ENCODE measurements around the gene RNF144A.

RNF144A gene

DNA sequence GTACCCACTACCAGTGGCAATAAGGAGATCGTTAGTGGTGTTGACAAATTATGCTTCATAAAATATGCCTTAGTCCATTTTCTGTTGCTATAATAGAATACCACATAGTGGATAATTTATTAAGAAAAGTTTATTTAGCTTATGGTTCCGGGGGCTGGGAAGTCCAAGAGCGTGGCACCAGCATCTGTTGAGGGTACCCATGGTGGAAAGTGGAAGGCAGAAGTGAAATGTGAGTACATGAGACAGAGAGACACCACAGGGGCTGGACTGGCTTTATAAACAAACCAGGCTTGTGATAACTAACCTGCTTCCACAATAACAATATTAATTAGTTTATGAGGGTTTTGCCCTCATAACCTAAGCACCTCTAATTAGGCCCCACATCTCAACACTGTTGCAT is 146.6 kb downstream of the RNF144A start:
- in situ Hi-C loops (cut with MboI; ENCODE audit: low sequenced_read_pairs), result no loop called here

DNA sequence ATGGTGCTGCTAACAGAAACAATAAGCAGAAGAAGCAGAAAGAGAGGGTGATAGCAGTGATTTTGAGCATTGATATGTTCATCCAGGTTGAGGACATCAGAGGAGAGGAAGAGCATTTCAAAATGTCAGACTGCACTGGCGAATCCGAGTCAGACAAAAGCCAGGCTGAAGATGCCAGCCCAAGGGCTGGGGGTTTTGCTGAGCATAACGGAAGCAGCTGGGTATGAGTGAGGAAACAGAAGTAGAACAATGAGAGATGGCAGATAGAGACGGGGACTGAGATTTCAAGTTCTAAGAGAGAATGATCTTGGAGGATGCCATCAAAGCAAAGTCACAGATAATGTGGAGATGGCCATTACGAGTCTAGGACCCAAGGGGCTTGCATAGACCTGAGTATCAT is 151.2 kb downstream of the RNF144A start:
- in situ Hi-C loops (cut with MboI; ENCODE audit: low sequenced_read_pairs), result no loop called here

DNA sequence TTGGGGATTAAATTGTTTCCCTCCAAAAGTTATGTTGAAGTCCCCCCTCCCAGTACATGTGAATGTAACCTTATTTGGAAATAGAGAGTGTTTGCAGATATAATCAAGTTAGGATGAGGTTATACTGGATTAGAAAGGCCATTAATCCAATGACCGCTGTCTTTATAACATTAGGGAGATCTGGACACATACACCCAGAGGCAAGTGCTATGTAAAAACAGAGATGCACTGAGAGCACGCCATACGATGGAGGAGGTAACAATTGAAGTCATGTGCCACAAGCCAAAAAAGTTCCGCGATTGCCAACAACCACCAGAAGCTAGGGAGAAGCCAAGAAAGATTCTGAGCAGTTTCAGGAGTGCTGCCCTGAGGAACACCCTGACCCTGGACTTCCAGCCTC is 153.3 kb downstream of the RNF144A start:
- in situ Hi-C loops (cut with MboI; ENCODE audit: low sequenced_read_pairs), result no loop called here

DNA sequence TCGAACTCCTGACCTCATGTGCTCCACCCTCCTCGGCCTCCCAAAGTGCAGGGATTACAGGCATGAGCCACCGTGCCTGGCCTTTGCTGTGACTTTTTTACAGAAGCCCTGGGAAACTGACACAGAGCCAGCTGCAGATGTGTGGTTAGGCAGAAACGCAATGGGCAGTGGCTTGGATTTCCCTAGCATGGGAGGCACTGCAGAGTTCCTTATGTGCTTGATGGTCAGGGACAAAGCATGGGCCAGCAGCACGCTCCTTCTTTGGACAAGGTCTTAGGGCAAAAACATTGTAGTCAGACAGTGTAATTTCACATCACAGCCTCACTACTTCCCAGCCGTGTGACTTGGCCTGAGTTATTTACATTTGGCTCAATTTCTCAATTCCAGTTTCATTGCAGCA is 153.9 kb downstream of the RNF144A start:
- in situ Hi-C loops (cut with MboI; ENCODE audit: low sequenced_read_pairs), result no loop called here

DNA sequence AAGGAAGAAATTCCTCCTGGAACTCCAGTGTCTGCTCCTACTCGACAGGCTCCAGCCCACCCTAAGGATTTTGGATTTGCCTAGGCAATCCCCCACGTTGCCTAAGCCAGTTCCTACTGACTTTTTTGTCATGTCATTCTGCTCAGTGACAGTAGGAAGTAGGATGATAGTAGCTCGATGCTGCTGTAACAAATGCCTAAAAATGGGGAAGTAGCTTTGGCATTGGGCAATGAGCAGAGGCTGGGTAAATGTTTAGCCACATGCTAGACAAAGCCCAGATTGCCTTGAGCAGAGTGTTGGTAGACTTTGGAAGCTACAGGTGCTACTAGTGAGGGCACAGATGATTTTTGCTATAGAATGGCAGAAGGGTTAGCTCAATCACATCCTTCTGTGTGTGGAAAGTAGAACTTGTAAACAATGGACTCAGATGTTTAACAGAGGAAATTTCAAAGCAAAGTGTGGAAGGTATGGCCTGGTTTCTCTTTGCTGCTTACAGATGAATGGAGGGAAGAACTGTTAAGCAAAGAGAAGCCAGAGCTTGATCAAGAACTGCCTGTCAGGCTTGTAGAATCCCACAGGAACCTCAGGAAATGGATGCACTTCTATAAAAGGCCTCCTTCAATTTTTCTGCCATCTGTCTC is 154.8 kb downstream of the RNF144A start:
- in situ Hi-C loops (cut with MboI; ENCODE audit: low sequenced_read_pairs), result no loop called here

DNA sequence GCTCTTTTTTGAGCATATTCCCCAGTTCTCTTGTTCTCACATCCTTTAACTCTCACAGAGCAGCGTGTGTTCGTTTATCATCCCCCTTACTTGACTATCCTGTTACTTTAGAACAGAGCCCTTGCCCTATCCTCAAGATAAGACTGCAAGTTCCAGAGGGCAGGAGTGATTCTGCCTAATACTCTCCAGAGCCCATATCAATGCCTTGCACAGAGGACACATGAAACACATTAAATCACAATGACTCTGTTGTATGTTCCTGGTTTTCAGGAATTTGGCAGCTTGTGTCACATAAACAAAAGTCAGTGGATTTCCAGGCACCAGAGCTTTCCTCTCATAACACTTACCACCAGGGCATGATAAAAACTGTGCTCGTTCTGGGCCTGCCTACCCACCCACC is 156.7 kb downstream of the RNF144A start:
- in situ Hi-C loops (cut with MboI; ENCODE audit: low sequenced_read_pairs), result no loop called here

DNA sequence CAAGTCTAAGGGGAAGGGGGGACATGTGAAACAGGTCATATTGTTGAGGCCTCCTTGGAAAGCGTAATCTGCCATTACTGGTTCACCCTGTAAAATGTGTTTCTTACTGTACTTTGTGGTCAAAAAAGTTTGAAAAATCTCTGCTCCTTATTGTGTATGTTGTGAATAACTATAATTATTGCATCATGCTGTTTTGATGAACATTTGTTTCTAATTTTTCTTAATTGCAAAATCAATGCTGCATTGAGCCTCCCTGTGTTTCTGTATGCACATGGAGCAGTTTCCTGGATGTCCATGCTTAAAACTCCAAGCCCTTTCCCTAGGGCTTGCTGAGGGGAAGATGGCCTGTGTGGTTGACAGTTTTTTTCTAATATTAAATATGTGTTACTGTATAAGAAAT is 158.6 kb downstream of the RNF144A start:
- in situ Hi-C loops (cut with MboI; ENCODE audit: low sequenced_read_pairs), result no loop called here

DNA sequence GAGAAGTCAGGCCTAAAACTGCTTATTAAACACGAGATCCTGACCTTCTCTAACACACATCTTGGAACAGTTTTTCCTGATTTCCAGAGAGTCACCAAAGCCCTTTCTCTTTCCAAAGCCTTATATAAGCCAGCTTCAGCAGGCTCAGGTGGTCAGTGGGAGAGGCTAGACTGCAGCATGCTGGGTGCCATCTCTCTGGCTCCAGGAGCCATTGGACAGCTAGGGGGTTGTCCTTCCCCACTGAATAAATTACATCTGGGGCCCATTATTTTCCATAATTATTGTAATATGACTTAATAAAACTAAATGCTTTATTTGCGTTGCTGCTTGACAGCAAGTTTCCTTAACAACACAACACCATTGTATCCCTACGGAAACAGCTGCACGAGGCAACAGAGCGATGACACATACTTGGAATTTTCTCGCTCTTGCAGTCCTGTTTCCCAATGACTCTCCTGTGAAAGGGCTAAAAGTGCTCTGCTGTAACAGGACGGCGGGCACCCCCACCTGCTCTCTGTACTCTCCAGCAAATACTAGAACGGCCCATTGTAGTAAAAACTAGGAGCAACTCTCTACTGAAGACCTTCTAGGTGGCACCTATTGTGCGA is 160.6 kb downstream of the RNF144A start:
- in situ Hi-C loops (cut with MboI; ENCODE audit: low sequenced_read_pairs), result no loop called here

DNA sequence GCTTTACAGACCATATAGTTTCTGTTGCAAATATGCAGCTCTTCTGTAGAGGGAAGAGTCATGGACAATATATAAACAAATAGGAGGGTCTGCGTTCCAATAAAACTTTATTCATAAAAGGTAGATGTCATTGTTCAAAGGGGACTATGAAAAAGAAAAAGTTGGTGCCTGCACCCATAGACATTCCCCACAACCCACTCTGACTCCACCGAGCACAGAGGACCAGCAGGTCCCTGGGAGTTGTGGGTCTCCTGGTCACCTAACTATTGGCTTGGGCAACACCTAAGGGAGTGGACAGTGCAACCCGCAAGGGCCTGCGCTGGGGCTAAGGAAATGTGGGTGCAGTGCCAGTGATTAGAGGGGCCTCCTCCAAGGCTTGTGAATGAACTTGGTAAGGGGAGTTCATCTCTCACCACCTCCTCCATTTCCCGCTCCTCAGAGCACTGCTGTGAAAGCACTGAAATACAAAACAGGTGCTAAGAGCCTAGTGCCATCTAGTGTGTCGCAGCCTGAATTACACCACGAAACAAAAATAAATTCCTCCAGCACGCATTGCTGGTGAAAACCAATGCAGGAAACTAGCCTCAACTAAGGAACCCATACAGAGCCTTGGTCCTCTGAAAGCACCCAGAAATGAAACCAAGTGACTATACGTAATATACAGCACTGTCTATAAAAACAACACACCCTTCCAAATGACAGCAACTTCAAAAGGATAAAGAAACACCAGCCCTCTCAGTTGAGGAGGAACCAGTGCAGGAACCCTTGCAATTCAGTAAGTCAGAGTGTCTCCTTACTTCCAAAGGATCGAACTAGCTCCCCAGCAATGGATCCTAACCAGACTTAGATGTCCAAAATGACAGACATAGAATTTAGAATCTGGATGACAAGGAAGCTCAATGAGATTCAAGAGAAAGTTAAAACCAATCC is 166.6 kb downstream of the RNF144A start:
- in situ Hi-C loops (cut with MboI; ENCODE audit: low sequenced_read_pairs), result no loop called here

DNA sequence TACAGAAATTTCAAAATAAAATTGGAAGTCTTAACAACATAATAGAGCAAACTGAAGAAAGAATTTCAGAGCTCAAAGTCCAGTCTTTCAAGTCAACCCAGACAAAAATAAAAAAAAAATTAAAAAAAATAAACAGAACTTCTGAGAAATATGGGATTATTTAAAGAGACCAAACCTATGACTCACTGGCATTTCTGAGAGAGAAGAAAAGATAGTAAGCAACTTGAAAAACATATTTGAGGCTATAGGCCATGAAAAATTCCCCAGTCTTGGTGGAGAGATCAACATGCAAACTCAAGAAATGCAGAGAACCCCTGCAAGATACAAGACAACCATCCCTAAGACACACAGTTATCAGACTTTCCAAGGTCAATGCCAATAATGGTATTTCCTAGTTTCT is 167.4 kb downstream of the RNF144A start:
- in situ Hi-C loops (cut with MboI; ENCODE audit: low sequenced_read_pairs), result no loop called here

DNA sequence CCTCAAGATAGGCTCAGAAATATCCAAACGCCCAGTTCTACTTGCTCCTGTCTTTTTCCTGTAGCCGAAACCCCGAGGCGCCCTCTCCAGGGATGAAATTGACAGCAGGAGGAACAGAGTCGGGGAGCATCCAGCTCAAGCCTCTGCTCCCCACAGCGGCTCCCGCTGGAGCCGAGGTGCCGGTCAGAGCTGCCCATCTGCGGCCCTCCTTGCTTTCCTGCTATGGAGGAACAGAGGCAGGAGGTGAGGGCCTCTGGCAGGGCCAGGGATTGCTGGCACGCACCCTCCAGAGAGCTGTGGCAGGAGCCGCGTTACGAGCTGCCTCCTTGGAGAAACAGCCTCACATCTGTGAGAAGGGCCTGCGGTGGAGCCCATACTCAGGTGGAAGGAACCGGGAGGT is 172.1 kb downstream of the RNF144A start:
- in situ Hi-C loops (cut with MboI; ENCODE audit: low sequenced_read_pairs), result no loop called here

DNA sequence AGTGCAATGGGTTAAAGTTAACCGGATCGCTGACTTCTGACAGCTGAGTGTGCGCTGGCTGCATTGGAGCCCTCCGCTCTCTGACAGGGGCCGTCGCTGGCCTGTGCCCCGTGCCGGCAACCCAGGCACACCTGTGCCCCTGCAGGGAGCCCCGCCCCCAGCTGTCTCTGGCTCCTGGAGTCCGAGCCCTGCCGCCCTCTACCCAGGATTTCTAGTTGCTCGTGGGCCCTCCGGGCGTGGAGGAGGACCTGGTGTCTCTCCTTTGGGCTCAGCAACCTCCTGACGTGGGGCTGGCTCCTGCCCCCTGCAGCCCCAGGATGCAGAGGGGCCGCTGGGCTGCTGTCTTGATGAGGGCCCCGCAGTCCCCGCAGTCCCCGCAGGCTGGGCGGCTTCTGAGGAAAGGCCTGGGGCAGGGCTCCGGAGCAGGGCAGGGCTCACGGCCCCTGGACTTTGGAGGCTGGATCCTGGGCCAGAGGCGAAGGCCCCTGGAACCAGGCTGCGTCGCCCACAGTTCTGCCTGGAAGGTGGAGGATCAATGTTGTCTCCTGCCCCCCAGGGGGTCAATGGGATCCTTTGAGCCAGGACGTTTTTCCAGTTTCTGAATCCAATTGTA is 172.8 kb downstream of the RNF144A start:
- in situ Hi-C loops (cut with MboI; ENCODE audit: low sequenced_read_pairs), result no loop called here

DNA sequence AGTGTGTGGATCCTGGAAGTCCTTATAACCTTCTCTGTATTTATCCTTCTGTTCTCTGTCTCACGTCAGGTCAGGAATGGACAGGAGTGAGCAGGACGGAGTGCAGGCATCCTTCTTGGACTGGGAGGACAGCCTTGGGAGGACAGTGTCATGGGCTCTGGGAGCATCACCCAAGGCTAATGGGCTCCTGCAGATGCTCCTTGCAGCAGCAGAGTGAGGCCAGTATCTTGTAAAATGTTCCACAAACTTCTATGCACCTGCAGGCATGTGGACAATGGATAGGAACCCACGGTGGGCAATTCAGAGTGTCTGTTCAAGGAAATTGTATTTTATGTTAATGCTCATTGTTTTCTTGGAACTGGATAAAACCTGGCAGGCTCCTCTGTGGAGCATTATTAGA is 176.2 kb downstream of the RNF144A start:
- in situ Hi-C loops (cut with MboI; ENCODE audit: low sequenced_read_pairs), result no loop called here
